GM12891 (cell line): ENCODE results near the gene RPL28.

Experiments
- POLR2A ChIP-seq: IDR thresholded peaks from 2 replicates; pipeline ENCODE4 v1.6.1; 2011; ENCODE audit warnings: low read depth, low read length, control low read depth
- POLR2AphosphoS5 ChIP-seq: IDR thresholded peaks from 2 replicates; pipeline ENCODE4 v1.6.1; 2011; ENCODE audit warnings: low read depth, low read length, control low read depth
- SPI1 ChIP-seq: IDR thresholded peaks from 2 replicates; pipeline ENCODE4 v1.6.1; 2011; ENCODE audit warnings: low read depth, low read length, control low read depth
- TAF1 ChIP-seq: IDR thresholded peaks from 2 replicates; pipeline ENCODE4 v1.6.1; 2011; ENCODE audit warnings: low read depth, low read length, control low read depth

DNA sequence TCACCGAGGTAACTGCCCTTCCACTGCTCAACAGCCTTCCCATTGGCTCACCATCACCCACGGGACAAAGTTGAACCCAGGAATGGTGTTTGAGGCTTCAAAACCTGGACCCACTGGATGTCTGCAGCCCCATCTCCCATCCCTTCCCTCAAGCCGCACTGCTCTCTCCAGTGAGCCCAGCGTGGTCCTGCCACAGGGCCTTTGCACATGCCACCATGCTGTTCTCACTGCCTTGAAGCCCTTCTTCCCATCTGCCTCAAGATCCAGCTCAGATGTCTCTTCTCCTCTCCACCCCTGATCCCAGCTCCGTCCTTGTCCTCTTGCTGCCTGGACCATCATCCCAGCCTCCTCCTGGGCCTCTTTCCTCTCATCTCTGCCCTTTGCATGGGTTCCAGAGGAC is 53.3 kb downstream of the RPL28 start:
- no peak for TF ChIP-seq POLR2A
- no peak for TF ChIP-seq TAF1
- no peak for TF ChIP-seq POLR2AphosphoS5
- no peak for TF ChIP-seq SPI1
